ENCODE data around the gene SPRR1B. TPM values are rescaled to one million over a fixed set of nuclear protein-coding genes. Genes with fewer than 3 reads are reported as not detected.
A peak's percentile ranks its signal among the peaks of the same experiment; 100 is the strongest.
"Not testable (repeated sequence)": the region's sequence is repeated elsewhere in the genome, so short reads cannot be mapped to it uniquely, and the experiment has no call there.

SPRR1B gene
- not detected in 2 replicates for total RNA-seq (2014; rRNA removed; shearing (Covaris generic))

- no peak for DNase-seq (ENCODE audit: low spot score)
These were observed at the start of gene SPRR1B for GRCh38 chr1:153030895-153031294. Gene SPRR1B (plus strand): TSS chr1:153031203. CDS start chr1:153032346, 1,143 bp downstream.

- no peak for DNase-seq (ENCODE audit: low spot score)
These were observed 48.9 kb upstream of the SPRR1B start for GRCh38 chr1:152982076-152982475.

- no peak for DNase-seq (ENCODE audit: low spot score)
These were observed 47.8 kb upstream of the SPRR1B start for GRCh38 chr1:152983234-152983633.

- no peak for DNase-seq (ENCODE audit: low spot score)
These were observed 47.3 kb upstream of the SPRR1B start, which contains the start of gene SPRR1A for GRCh38 chr1:152983743-152984142. Gene SPRR1A (plus strand): TSS chr1:152984081. CDS start chr1:152985231, 1,150 bp downstream.

GRCh38 chr1:152986578-152986977 lies 44.4 kb upstream of the SPRR1B start:
- no peak for DNase-seq (ENCODE audit: low spot score)

GRCh38 chr1:152993186-152993585 lies 37.8 kb upstream of the SPRR1B start:
- no peak for DNase-seq (ENCODE audit: low spot score)

- DNase-seq (ENCODE audit: low spot score) = no peak
These were observed 35.2 kb upstream of the SPRR1B start for GRCh38 chr1:152995842-152996241.

GRCh38 chr1:152996633-152997400 lies 34.2 kb upstream of the SPRR1B start:
- DNase-seq (ENCODE audit: low spot score) = no peak

GRCh38 chr1:152997901-152998300 lies 33.1 kb upstream of the SPRR1B start:
- no peak for DNase-seq (ENCODE audit: low spot score)

- no peak for DNase-seq (ENCODE audit: low spot score)
These were observed 32.5 kb upstream of the SPRR1B start for GRCh38 chr1:152998476-152998875.

- DNase-seq (ENCODE audit: low spot score) = no peak
These were observed 31.2 kb upstream of the SPRR1B start for GRCh38 chr1:152999818-153000217.

GRCh38 chr1:153000294-153000693 lies 30.7 kb upstream of the SPRR1B start:
- DNase-seq (ENCODE audit: low spot score) = peak; percentile 38

GRCh38 chr1:153001382-153001781 lies 29.6 kb upstream of the SPRR1B start, which contains the start of gene SPRR3:
Gene SPRR3 (plus strand): TSS chr1:153001749. CDS start chr1:153003021, 1,272 bp downstream.
- no peak for DNase-seq (ENCODE audit: low spot score)

GRCh38 chr1:153011235-153011758 lies 19.7 kb upstream of the SPRR1B start:
- not testable (repeated sequence) for DNase-seq (ENCODE audit: low spot score)

GRCh38 chr1:153021829-153022228 lies 9.2 kb upstream of the SPRR1B start:
- DNase-seq (ENCODE audit: low spot score) = not testable (repeated sequence)

- not testable (repeated sequence) for DNase-seq (ENCODE audit: low spot score)
These were observed 8.7 kb upstream of the SPRR1B start for GRCh38 chr1:153022340-153022739.

- no peak for DNase-seq (ENCODE audit: low spot score)
These were observed 7.9 kb upstream of the SPRR1B start for GRCh38 chr1:153023109-153023508.

GRCh38 chr1:153024413-153024812 lies 6.6 kb upstream of the SPRR1B start:
- DNase-seq (ENCODE audit: low spot score) = no peak

GRCh38 chr1:153025797-153026196 lies 5.2 kb upstream of the SPRR1B start:
- no peak for DNase-seq (ENCODE audit: low spot score)

- no peak for DNase-seq (ENCODE audit: low spot score)
These were observed 2.2 kb upstream of the SPRR1B start for GRCh38 chr1:153028766-153029165.

GRCh38 chr1:153032073-153032472 lies 1.1 kb downstream of the SPRR1B start:
- no peak for DNase-seq (ENCODE audit: low spot score)

GRCh38 chr1:153032677-153033308 lies 1.8 kb downstream of the SPRR1B start:
- peak; percentile 67 for DNase-seq (ENCODE audit: low spot score)

- DNase-seq (ENCODE audit: low spot score) = no peak
These were observed 4.2 kb downstream of the SPRR1B start for GRCh38 chr1:153035211-153035610.
